GM19193 (cell line): ENCODE data around the gene CCDC78.

Experiments used
- POLR2A ChIP-seq: IDR thresholded peaks from 4 replicates; pipeline ENCODE4 v1.6.1; 2011; ENCODE audit not compliant: insufficient read depth, insufficient read length; ENCODE audit errors: extremely low read depth

Gene CCDC78

DNA sequence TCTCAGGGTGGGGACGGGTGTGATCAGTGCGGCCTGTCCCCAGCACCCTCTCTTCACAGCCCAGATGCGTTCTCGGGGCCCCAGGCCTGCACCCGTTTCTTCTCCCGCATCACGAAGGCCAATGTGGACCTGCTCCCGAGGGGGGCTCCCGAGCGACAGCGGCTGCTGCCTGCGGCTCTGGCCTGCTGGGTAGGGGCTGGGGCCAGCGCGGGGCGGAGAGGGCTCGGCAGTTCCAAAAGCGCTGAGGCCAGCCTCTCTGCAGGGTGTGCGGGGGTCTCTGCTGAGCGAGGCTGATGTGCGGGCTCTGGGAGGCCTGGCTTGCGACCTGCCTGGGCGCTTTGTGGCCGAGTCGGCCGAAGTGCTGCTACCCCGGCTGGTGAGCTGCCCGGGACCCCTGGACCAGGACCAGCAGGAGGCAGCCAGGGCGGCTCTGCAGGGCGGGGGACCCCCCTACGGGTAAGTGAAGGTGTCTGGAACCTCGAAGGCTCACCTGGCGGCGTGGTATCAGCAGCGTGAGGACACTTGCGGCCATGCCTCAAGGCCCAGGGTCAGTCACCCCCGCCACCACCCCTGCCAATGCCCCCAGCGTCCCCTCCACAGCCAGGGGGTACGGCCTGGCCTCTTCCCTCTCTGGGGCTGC is 38.7 kb upstream of the CCDC78 start:
- TF ChIP-seq POLR2A = no peak

DNA sequence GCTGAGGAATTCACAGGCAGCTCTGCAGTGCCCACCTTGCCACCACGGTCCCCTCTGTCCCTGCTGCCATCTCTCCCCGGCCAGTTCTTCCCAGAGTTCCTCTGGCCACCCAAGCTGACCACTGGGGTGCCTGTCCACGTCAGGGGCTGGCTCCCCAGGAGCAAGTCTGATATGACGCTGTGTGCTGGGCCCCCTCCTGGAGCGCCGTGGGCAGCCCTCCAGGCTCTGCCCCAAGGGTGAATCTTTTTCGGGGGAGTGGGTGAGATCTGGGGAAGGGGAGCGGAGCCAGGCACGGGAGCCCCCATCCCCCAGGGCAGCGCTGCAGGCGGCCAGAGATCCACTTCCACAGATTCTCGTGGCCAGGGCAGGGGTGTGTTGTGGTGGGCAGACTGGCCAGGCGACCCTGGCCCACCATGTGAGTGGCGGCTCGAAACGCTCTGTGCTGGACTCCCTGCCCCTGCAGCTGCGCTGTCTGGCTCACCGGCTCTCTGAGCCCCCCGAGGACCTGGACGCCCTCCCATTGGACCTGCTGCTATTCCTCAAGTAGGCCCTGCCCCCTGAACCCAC is 38.0 kb upstream of the CCDC78 start:
- TF ChIP-seq POLR2A = no peak

DNA sequence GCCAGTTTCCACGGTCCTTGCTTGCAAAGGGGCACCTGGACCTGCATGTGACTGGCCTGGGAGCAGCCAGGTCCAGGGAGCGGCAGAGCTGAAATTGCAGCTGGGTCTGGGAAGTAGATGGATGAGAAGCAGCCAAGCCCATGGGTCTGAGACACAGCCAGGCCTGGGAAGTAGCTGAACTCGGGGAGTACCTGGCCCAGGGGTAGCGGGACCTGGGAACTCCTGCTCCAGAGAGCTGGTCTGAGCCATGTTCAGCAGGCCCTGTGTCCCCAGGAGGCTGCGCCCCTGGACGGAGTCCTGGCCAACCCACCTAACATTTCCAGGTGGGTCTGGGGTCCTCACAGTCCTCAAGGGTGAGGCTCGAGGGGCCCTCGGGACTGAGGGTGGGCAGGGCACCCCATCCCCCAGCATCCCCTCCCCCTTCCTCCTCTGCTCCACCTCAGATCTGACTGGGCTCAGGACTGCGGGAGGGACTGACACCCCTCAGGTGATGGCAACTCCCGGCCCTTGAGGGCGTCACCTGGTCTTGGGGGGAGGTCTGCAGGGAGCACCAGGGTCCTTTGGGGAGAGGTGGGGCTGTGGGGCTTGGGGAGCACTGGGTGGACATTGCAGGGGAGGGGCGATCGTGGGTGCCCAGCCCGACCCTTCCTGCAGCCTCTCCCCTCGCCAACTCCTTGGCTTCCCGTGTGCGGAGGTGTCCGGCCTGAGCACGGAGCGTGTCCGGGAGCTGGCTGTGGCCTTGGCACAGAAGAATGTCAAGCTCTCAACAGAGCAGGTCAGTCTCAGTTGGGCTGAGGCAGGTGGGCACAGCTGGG is 37.3 kb upstream of the CCDC78 start:
- no peak for TF ChIP-seq POLR2A

DNA sequence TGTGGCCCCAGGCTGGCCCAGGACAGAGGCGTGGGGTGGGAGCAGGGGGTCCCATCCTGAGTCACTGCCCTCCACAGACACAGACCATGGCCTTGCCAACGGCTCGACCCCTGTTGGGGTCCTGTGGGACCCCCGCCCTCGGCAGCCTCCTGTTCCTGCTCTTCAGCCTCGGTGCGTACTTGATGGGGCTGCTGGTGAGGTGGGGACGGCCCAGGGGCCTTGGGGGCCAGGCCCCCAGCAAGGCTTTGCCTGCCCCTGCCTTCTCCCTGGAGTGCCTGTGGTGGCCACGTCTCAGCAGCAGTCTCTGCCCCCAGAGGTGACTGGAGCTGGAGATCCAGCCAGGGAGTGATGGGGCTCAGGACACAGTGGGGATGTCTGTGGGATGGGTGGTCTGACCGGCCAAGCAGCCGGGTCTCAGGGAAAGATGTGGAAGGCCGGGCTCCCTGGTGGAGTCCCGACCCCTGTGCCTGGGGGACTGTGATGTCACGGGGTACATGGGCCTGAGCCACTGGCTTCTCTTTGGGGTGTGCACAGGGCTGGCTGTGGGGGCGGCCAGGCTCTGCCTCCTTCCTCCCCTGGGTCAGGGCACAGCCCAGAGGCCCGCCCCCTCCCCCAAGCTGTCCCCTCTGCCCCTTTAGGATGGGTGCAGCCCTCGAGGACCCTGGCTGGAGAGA is 36.5 kb upstream of the CCDC78 start:
- no peak for TF ChIP-seq POLR2A

DNA sequence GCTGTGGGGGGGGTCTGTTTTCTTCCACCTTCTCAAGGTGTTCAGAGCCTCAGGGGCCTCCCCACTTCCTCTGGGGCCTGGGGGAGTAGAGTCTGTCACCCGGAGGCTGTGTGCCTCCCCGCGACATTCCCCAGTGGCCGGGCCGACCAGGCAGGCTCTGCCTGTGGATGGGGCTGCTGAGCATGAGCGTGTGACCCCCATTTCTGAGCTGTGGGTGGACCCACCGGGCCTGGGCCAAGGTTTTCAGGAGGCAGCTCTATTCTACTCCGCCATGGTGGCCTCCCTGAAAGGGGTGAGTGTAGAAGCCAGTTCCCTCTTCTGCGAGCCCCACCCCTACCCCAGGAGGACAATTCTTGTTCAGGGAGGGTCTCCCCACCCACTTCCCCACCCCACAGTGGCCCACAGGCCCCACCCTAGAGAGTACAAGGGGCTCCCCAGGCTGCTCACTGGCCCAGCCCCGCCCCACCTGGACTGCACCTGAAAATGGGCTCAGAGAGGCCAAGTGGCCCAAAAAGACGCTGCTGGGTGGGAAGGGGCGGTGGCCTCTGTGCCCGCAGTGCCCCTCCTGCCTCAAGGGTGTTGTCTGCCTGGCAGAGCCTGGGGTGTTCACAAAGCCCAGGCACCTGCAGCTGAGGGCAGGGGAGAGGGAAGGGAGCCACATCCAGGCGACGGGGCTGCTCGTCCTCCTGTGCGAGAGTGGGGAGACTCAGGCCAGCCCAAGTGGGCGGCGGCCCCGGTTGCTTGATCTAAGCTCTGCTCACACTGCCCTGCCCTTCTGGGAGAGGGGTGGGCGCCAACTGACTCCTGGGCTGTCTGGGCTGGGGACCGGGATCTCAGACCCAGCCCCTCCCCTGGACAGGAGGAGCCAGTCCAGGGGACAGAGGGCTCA is 35.6 kb upstream of the CCDC78 start:
- TF ChIP-seq POLR2A = no peak

DNA sequence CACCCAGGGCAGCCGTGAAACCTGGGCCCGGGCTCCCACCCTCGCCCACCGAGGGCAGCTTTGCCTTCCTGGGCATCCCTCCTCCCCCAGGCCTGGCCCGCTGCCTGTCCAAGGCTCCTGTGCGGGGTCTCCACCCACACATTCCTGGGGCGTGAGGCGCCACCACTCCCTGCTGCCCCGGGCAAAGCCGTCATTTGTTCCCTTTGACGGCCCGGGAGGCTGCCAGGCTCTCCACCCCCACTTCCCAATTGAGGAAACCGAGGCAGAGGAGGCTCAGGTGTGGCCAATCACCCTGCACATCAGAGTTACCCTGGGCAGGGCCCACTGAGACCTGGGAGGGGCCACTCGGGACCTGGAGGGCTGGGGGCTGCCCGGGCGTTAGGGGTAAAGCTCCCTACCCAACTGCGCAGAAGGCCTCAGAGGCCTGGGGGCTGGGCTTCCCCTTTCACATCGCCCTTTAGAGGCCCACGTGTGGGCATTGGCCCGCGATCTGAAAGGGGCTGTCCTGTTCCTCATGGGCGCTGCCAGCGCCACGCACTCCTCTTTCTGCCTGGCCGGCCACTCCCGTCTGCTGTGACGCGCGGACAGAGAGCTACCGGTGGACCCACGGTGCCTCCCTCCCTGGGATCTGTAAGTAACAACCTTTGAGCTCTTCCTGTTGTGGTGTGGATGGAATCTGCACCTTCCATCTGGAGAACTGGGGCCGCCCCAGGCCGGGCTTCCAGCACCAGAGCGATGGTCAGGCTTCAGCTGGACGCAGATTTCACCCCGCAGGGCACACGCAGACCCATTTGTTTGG is 34.5 kb upstream of the CCDC78 start, which contains the start of gene MSLN:
Gene MSLN, plus strand, starts transcription at position 190 of the 799 bp plus-strand sequence. CDS start 1,947 bp downstream, outside the sequence.
- no peak for TF ChIP-seq POLR2A

DNA sequence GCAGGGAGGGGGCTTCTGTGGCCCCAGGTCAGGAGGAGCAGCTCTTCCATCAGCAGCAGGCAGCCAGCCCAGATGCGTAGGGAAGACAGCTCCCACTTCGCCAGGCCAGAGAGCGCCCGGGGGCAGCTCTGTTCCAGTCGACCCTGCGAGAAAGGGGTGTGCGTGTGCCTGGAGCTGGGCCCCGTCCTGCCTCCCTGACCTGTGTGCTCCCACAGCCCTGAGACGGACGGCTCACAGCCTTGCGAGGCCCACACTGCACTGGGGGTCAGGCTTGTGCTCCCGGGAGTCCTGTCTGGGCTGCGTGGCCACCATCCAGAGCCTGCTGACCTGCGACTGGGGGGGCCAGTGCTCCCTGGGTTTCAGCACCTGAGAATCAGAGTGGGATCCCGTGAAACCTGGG is 33.8 kb upstream of the CCDC78 start:
- no peak for TF ChIP-seq POLR2A

DNA sequence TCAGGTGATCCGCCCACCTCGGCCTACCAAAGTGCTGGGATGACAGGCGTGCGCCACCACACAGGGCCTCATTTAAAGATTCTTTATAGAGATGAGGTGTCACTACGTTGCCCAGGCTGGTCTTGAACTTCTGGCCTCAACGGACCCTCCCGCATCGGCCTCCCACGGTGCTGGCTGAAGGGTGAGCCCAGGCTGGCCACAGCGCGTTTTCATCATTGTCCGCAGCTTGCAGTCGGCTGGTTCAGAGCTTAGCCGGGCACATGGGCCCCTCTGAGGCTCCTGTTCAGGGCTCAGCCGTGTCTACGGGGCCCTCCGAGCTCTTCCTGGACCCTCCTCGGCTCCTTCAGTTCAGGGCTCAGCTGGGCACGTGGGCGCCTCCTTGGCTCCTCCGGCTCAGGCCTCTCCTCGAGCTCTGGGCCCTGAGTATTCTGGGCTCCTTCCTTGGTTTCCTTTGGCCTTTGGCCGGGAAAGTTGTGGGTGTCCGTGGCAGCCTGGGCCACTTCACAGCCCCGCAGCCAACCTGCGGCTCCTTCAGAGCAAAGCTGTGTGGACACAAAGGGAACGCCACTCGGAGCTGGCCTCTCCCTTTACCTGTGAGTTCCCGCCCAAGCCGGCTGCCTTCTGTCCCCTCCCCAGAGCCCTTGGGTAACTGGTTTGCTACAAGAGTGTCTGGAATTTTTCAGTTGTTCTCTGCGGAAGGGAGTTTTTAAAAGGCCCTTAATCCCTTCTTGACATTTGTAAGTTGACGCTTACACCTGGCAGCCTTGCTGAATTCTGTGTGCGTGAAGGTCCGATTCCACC is 33.1 kb upstream of the CCDC78 start:
- TF ChIP-seq POLR2A = no peak

DNA sequence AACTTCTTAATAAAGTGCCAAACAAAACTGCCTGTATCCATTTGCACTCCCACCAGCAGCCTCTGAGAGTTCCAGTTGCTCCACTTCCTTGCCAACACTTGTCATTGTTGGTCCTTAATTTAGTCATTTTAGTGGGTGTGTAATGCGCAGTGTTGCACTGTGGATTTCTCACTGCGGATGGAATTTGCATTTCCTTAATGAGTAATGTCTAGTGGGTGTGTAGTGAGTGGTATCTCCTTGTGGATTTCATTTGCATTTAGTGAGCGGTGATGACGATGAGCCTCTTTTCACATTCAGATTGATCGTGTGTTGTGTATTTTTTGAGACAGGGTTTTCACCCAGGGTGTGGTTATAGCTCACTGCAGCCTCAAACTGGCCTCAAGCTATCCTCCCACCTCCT is 30.2 kb upstream of the CCDC78 start:
- no peak for TF ChIP-seq POLR2A

DNA sequence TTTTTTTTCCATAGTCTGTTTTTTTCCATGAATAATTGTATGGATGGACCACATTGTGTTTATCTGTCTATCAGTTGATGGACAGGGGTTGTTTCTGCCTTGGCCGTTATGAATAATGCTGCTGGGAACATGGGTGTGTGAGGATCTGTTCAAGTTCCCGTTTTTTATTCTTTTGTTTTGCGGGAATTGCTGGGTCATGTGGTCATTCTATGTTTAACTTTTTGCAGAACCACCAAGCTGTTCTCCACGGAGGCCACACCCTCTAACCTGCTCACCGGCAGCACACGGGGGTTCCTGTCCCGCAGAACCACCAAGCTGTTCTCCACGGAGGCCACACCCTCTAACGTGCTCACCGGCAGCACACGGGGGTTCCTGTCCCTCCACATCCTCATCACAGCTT is 28.4 kb upstream of the CCDC78 start:
- no peak for TF ChIP-seq POLR2A

DNA sequence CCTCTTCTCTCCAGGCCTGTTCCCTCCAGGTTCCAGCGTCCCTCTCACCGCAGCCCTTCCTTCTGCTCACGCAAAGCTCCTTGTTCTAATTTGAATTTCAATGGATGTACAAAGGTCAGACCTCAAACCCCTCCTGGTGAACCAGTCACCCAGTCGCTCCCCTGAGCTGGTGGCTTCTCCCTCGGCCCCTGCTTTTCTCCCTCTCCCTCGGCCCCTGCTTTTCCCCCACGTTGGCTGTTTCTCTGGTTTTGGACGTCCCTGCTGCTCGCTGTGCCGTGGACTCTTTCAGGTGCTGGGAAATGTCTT is 25.7 kb upstream of the CCDC78 start:
- TF ChIP-seq POLR2A = no peak

DNA sequence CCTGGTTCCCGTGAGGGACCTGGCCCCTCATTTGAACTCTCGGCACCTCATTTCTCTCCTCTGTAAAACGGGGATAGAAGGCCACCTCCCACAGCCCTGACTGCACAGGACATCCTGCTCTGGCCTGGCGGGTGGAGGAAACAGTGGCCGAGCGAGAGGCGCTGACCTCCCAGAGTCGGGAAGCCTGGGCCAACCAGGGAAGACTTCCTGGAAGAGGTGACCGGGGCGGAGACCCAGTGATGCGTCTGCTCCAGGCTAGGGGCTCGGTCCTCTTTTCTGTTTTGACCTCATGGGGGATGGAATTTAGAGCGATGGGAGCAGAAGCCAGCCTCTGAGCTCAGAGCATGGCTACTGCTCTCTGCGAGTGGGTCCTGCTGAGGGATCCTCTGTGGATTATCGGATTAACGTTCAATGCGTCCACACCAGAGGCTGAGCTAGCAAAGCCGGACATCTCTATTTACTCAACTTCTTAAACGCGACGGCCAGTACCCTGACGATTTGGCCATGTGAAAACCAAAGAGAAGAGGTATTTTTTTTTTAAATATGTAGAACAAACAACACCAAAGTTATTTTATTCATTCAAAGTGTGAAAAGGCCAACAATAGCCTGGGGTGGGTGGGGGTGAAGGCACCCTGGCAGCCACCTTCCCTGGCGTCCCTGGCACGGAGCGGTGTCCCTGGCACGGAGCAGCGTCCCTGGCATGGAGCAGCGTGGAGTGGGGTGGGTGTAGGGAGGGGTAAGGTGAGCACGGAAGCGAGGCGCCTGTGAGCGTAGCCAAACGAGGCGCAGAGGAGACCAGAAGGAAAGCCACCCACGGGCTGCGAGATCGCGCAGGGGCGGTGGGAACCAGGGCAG is 25.1 kb upstream of the CCDC78 start:
- no peak for TF ChIP-seq POLR2A
